NCI-H187 (cell line): ENCODE measurements around the gene HSD17B12.
"Not testable (repeated sequence)": the region's sequence is repeated elsewhere in the genome, so short reads cannot be mapped to it uniquely, and the experiment has no call there.

ENCODE experiments used
- DNase-seq, 2 experiments: peaks; one replicate each; lab custom pipeline; 2025; lab: John Stamatoyannopoulos, UW

Gene HSD17B12

GRCh38 chr11:43747130-43747802, 66.7 kb downstream of the HSD17B12 start:
- no peak for DNase-seq

DNA sequence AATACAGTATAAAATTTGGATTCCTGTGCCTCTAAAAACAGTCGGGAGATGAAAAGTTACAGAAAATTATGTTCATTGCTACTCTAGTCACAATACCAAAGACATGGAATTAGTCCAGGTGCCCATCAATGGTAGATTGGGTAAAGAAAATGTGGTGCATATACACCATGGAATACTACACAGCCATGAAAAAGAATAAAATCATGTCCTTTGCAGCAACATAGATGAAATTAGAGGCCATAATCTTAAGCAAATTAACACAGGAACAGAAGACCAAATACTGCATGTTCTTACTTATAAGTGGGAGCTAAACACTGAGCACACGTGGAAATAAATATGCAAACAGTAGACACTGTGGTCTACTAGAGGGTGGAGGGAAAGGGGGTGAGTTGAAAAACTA, 67.6 kb downstream of the HSD17B12 start:
- no peak for DNase-seq

DNA sequence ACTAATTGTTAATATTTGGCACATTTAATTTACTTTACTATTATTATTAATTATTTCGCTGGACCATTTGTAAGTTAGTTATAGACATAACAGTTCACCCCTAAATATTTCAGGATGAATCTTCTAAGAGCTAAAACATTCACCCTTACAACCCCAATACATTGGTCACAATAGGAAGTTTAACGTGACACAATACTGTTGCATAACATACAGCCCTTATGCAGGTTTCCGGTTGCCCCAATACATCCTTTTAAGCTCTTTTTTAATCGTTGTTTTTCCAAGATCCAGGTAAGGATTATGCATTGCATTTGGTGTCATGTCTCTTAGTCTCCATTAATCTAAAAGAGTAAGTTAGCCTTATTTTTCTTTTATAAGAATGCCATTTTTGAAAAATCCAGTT, 71.2 kb downstream of the HSD17B12 start:
- no peak for DNase-seq

DNA sequence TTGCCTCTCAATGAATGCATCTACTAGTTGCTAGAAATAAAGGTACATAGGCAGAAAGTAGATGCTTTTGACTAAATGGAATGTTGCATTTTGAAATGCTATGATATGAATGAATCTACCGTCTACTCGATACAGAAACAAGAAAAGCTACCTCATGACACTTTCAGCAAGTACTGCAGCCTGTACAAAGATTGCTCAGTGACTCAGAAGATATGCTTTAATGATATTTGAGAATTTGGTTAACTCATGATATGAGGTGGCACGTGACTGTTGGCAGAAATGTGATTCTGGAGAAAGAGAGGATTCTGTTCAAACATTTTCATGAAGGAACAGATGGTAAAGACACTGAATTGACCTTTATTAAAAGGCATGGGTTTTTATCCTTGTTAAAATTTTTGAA, 76.0 kb downstream of the HSD17B12 start:
- no peak for DNase-seq

DNA sequence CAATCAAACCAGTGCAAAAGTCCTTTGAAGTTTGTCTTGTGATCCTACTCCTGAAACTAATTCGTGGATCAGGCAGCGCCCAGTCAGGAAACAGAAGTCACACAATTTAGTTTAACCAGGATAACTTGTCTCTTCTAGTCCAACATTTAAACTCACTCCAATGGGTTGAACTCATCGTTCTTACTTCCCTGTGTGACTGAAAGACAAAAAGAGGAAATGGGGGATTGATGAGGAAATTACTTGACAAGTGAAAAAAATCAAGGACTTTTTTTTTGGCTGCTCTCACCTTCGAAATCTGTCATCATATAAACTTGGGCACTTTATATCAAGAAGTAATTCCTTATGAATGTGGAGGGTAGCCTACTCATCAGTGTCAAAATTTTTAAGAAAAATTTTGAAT, 78.4 kb downstream of the HSD17B12 start:
- no peak for DNase-seq

DNA sequence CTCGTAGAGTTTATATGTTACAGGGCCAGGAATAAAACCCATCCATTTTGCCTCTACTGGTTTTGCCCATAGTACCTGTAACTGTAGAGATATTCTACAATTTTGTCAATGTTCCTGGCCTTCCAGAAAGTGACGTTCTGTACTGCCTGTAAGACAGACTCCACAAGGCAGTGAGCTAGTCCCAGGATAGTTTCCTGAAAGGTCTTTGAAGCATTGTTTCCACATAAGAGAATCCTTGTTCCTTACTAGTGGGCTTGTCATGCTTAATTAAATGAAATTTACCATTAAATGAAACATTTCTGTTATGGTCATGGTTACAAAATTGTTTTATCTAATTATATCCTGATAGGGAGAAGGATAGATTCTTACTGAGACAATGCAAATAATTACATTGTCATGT, 80.4 kb downstream of the HSD17B12 start:
- no peak for DNase-seq

- DNase-seq: no peak
These were observed 84.7 kb downstream of the HSD17B12 start for GRCh38 chr11:43765194-43765593.

- not testable (repeated sequence) for DNase-seq
These were observed 88.1 kb downstream of the HSD17B12 start for GRCh38 chr11:43768654-43769053.

DNA sequence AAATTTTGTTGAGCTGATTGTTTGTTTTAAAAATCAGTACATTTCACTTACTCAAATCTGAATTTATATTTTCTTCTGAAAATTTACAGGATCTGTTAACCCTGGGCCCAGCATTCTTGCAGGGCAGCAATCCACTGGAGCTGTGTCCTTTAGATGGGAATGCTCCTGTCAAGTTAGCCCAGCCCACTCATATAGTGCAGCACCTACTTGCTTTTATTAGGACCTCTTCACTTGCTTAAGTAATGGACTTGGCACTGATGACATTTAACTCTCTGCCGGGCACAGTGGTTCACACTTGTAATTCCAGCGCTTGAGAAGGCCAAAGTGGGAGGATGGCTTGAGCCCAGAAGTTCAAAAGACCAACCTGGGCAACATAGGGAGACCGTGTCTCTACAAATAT, 89.6 kb downstream of the HSD17B12 start:
- no peak for DNase-seq

- no peak for DNase-seq
These were observed 92.2 kb downstream of the HSD17B12 start for GRCh38 chr11:43772733-43773132.

GRCh38 chr11:43774786-43775185, 94.2 kb downstream of the HSD17B12 start:
- DNase-seq: no peak

- DNase-seq: no peak
These were observed 98.8 kb downstream of the HSD17B12 start for GRCh38 chr11:43779306-43779705.

DNA sequence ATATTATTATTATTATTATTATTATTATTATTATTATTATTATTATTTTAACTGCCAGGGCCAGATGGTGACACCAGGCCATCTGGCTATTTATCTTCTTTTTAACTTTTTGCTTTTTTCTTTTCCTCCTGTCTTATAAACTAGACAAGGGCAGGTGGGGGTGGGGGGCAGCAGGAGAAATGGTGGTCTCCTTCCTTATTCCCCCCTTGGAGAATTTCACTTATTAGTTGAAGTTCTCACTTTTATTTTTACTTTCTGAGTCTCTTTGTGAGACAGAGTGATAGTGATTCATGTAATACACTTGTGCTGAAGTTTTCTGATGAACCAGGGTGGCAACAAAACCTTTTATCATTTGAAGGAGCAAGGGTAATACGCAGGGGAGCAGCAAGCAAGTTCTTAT, 103.8 kb downstream of the HSD17B12 start:
- DNase-seq: no peak

DNA sequence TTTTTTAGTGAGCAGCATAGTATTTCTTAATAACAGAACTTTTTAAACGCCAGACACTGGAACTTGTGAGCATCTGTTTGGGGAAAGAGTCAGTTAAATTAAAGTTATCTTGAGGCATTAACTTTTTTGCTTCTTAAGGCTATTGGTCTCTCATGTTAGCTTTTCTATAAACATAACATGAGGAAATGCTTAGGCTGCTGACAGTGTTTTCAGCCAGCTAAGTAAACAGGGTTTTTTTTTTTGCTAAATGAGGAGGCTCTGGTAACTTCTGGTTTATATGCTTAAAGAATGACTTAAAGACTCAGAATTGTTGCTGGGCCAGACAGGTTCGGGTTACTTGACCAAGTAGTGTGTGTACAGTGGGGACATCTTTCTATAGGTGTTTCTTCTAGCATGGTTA, 104.3 kb downstream of the HSD17B12 start:
- no peak for DNase-seq

GRCh38 chr11:43785318-43785717, 104.8 kb downstream of the HSD17B12 start:
- DNase-seq: no peak

DNA sequence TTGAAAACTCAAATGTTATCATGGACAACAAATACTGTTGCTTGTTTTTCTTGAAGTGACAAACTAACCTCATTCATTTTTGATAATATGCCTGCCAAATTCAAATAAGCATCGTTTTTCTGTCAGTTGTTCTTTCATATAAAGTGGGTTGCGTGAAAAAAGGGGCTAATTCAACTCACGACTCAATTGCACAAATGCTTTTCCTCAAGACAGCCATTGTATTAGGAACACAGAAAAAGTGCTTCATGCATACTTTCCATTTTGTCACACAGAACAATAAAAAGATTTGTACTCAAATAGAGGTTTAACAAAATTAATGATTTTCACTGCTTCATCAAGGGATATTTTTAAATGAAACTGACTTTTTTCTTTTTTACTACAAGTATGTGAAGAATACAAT, 105.5 kb downstream of the HSD17B12 start:
- no peak for DNase-seq

DNA sequence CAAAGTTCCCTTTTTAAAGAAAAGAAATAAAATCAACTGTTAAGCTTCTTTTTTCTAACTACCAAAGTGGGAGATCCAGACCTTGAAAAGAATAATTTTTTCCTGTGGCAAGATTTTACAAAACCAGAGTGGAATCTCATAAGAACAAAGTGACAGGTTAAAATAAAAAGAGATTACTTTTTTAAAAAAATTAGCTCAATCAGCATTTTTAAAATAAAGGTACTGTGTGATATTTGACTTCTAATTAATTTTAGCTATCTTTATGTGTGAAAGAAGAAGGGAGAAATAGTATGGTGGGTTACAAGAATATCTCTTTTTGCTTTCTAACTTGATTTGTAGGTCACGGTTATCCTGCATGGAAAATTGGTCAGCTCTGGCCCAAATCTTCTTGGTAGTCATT, 107.3 kb downstream of the HSD17B12 start:
- no peak for DNase-seq

- DNase-seq: no peak
These were observed 107.9 kb downstream of the HSD17B12 start for GRCh38 chr11:43788421-43788820.

- DNase-seq: no peak
These were observed 109.3 kb downstream of the HSD17B12 start for GRCh38 chr11:43789700-43790443.

GRCh38 chr11:43790444-43790794, 109.9 kb downstream of the HSD17B12 start:
- DNase-seq: no peak

DNA sequence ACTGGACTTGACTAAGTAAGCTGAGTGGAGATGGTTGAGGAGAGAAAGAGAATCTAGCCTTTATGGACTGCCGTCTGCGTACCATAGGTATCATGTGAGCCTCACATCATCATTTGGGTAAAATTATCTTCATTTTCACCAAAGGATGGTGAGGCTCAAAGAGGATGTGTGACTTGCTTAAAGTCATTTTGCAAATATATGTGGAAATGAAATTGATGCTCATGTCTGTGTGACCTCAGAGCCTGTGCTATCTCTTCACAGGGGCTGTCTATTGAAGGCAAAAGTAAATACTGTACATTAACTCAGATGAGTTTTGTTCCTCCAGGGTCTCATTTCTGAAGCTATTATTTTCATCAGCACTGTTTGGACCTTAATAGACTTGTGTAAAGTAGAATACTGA, 116.8 kb downstream of the HSD17B12 start:
- no peak for DNase-seq

DNA sequence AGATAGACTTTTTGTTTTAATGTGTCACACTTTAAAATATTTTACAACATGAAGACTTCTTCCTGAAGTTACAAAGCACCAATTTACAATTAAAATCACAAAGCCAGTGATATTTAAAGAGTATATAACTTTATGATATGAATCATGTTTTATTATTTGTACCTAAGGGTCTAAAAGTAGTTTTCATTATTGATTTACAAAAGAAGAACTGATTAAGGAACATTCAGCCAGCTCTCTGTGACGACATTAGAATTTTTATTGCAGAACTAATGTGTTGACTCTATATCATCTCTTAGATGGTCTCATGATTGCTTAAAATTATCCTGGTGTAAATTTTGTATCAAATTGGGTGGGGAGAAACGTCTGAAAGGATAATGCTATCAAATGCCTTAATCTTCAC, 117.3 kb downstream of the HSD17B12 start:
- DNase-seq: no peak

DNA sequence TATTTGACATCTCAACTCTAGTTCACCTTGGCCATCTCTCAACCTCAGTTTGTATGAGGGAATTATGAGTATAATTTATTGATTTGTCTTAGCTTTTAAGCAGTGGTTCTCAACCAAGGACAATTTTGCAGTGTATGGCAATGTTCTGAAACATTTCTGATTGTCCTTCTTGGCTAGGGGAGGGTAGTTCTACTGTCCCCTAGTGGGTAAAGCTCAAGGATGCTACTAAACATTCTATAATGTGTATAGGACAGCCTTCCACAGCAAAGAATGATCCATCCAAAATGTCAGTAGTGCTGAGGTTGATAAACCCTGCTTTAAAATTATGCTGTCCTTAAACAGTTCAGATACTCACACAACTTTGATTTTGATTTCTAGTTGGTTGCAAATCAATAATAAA, 122.0 kb downstream of the HSD17B12 start:
- no peak for DNase-seq

DNA sequence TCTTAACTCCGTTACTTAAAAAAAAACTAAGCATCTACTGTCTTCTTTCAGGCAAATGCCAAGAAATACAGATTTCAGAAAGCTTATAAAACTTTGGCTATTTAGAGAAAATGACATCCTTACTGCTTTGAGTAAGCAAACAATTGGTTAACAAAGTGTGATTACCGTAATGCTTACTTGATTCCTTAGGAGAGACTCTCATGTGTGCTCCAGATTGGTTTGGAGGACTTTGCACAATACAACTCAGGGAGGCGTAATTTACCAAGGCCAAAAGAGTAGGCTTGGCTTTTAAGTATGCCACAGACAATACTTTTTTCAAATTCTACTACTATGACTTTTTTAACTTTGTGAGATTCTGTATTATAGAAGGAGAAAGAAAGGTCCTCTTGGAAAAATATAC, 123.2 kb downstream of the HSD17B12 start:
- DNase-seq: no peak
